ENCODE measurements around the gene ANO7.

- TF ChIP-seq CTCF (IDR thresholded peaks at IDR 0.05; ENCODE audit: low read depth, low read length): no peak
- no peak for TF ChIP-seq EZH2phosphoT487 (IDR thresholded peaks at IDR 0.05; ENCODE audit: low read depth)
Observed at GRCh38 chr2:241214209-241214608, 25.7 kb downstream of the ANO7 start.

All from OCI-LY3 (cell line).